HepG2 (cell line): ENCODE data around the gene GFPT1. TPM values are rescaled to one million over a fixed set of nuclear protein-coding genes. Genes with fewer than 3 reads are reported as not detected.

ENCODE experiments used
- DNMT1 ChIP-seq: sonication (generic); formaldehyde crosslinking; IDR thresholded peaks from 2 replicates; pipeline ENCODE4 v1.5.1; 2020; ENCODE audit warnings: mild to moderate bottlenecking, missing genetic modification reagents
- HOXA5 ChIP-seq: sonication (generic); formaldehyde crosslinking; IDR thresholded peaks from 2 replicates; pipeline ENCODE4 v1.4.0; 2020; ENCODE audit warnings: missing genetic modification reagents
- IRF1 ChIP-seq: sonication (generic); formaldehyde crosslinking; IDR thresholded peaks from 2 replicates; pipeline ENCODE4 v1.4.0; 2020; ENCODE audit warnings: low read depth, mild to moderate bottlenecking, missing genetic modification reagents
- JDP2 ChIP-seq: sonication (generic); formaldehyde crosslinking; IDR thresholded peaks from 2 replicates; pipeline ENCODE4 v1.8.1; 2022; ENCODE audit warnings: missing genetic modification reagents, borderline replicate concordance
- JUN ChIP-seq: sonication (generic); formaldehyde crosslinking; IDR thresholded peaks from 2 replicates; pipeline ENCODE4 v1.4.0; 2020; ENCODE audit warnings: mild to moderate bottlenecking, missing genetic modification reagents
- MLLT10 ChIP-seq: sonication (generic); formaldehyde crosslinking; IDR thresholded peaks from 2 replicates; pipeline ENCODE4 v1.4.0; 2020; ENCODE audit warnings: missing genetic modification reagents
- NFE2 ChIP-seq: sonication (generic); formaldehyde crosslinking; IDR thresholded peaks from 2 replicates; pipeline ENCODE4 v1.4.0; 2020; ENCODE audit warnings: missing genetic modification reagents
- NFE2L1 ChIP-seq: sonication (generic); formaldehyde crosslinking; IDR thresholded peaks from 2 replicates; pipeline ENCODE4 v1.4.0; 2020; ENCODE audit warnings: missing genetic modification reagents, mild to moderate bottlenecking, borderline replicate concordance
- NFIB ChIP-seq: sonication (generic); formaldehyde crosslinking; IDR thresholded peaks from 2 replicates; pipeline ENCODE4 v1.9.0; 2021; ENCODE audit warnings: missing genetic modification reagents, mild to moderate bottlenecking, borderline replicate concordance
- NFRKB ChIP-seq: fragments of 450-650 bp; IDR thresholded peaks from 2 replicates; pipeline ENCODE4 v1.6.1; 2017
- SOX13 ChIP-seq, 3 experiments: fragments of 450-650 bp in 1 of 3; sonication (generic) in 1 of 3; formaldehyde crosslinking in 1 of 3; IDR thresholded peaks in 2 of 3; conservative IDR thresholded peaks in 1 of 3; 2 replicates each; pipeline versions ENCODE4 v1.5.0 to v1.6.1; 2016 to 2020; ENCODE audit warnings: antibody characterized with exemption in 1 of 3, mild to moderate bottlenecking in 1 of 3, missing compliant biosample characterization in 1 of 3, missing genetic modification reagents in 1 of 3, moderate library complexity in 1 of 3
- ZEB1 ChIP-seq: IDR thresholded peaks from 2 replicates; pipeline ENCODE4 v1.6.1; 2012; ENCODE audit warnings: mild to moderate bottlenecking, low read depth, inconsistent platforms; ENCODE audit not compliant: insufficient replicate concordance
- ZFP37 ChIP-seq: sonication (generic); formaldehyde crosslinking; IDR thresholded peaks from 2 replicates; pipeline ENCODE4 v1.4.0; 2020; ENCODE audit warnings: missing genetic modification reagents, borderline replicate concordance
- ZNF142 ChIP-seq: sonication (generic); formaldehyde crosslinking; IDR thresholded peaks from 2 replicates; pipeline ENCODE4 v1.4.0; 2020; ENCODE audit warnings: missing genetic modification reagents
- ZNF256 ChIP-seq: sonication (generic); formaldehyde crosslinking; conservative IDR thresholded peaks from 2 replicates; pipeline ENCODE4 v1.4.0; 2020; ENCODE audit warnings: missing genetic modification reagents
- ZNF275 ChIP-seq: sonication (generic); formaldehyde crosslinking; IDR thresholded peaks from 2 replicates; pipeline ENCODE4 v1.8.0; 2022; ENCODE audit warnings: missing genetic modification reagents, mild to moderate bottlenecking, inconsistent platforms, borderline replicate concordance
- ZNF563 ChIP-seq: sonication (generic); formaldehyde crosslinking; IDR thresholded peaks from 2 replicates; pipeline ENCODE4 v1.8.0; 2022; ENCODE audit warnings: mild to moderate bottlenecking, moderate library complexity, missing genetic modification reagents
- ZNF850 ChIP-seq: sonication (generic); formaldehyde crosslinking; conservative IDR thresholded peaks from 2 replicates; pipeline ENCODE4 v1.9.0; 2021; ENCODE audit warnings: mild to moderate bottlenecking, missing genetic modification reagents
- ZNF879 ChIP-seq: sonication (generic); formaldehyde crosslinking; IDR thresholded peaks from 2 replicates; pipeline ENCODE4 v1.8.1; 2023; ENCODE audit warnings: missing genetic modification reagents
- polyA plus RNA-seq, 8 experiments: library from polyadenylated mRNA; depleted of rRNA in 3 of 8; stranded (reverse) in 7 of 8; unstranded in 1 of 8; fragments of >200 nt; fragmentation: Illumina TruSeq in 4 of 8; extraction: Trizol in 4 of 8; gene quantifications; 2 replicates each; pipeline versions ENCODE4 v1.2.1 to v1.2.3, GENCODE V29; 2011 to 2016; ENCODE audit warnings: low read depth in 4 of 8, missing spikeins in 1 of 8, mixed read lengths in 1 of 8; ENCODE audit not compliant: insufficient read depth in 1 of 8
- total RNA-seq, 5 experiments: library from RNA; depleted of rRNA; stranded (reverse); fragments of >200 nt; fragmentation: Illumina TruSeq; extraction: Trizol; gene quantifications; 2 replicates each; pipeline ENCODE4 v1.2.3, GENCODE V29; 2016; ENCODE audit warnings: low read depth in 1 of 5

GFPT1 gene
- total and polyA plus RNA-seq, 2 of the 13 experiments (the other 11 are each of a cell fraction or from before 2014, with no cell fraction given): 24.0 to 84.9 TPM

- TF ChIP-seq ZNF275 (CRISPR knock-in tag): peak; percentile 69
- no peak for TF ChIP-seq ZNF850 (CRISPR knock-in tag)
- TF ChIP-seq DNMT1 (CRISPR knock-in tag): peak; percentile 96
- peak; percentile 69; the same call in 1 of the 2 replicates for TF ChIP-seq ZNF879
- peak; percentile 82; the same call in 1 of the 2 replicates for TF ChIP-seq ZNF256
- TF ChIP-seq ZNF142 (CRISPR knock-in tag): peak; percentile 69; the same call in 1 of the 2 replicates
- no peak for TF ChIP-seq NFRKB
- TF ChIP-seq JDP2 (CRISPR knock-in tag): peak; percentile 28; the same call in 1 of the 2 replicates
- peak; percentile 91 for TF ChIP-seq IRF1 (CRISPR knock-in tag)
- peak; percentile 94 for TF ChIP-seq HOXA5 (CRISPR knock-in tag)
- TF ChIP-seq ZEB1: peak; percentile 56
- no peak for TF ChIP-seq NFE2
- TF ChIP-seq JUN (CRISPR knock-in tag): peak; percentile 39; the same call in 1 of the 2 replicates
- no peak for TF ChIP-seq NFE2L1 (CRISPR knock-in tag)
- TF ChIP-seq SOX13 (IDR thresholded peaks at IDR 0.05): 0 out of 2 replicates have a peak, but pooled peaks have one; percentile 19
- peak in 1 of 2 experiments; percentile 34; a peak in 2 of 4 replicates for TF ChIP-seq SOX13 (CRISPR knock-in tag; conservative IDR thresholded peaks at IDR 0.05 in 1 of 2, IDR thresholded peaks at IDR 0.05 in 1 of 2)
- TF ChIP-seq MLLT10: no peak
- TF ChIP-seq ZNF563 (CRISPR knock-in tag): peak; percentile 94
- TF ChIP-seq ZFP37 (CRISPR knock-in tag): no peak
- no peak for TF ChIP-seq NFIB (CRISPR knock-in tag)
Measured at GRCh38 chr2:69386789-69387734, at the start of gene GFPT1 (continued).
